Measurements from ENCODE around the gene ANKRD16. TPM values are rescaled to one million over a fixed set of nuclear protein-coding genes. Genes with fewer than 3 reads are reported as not detected.

Gene ANKRD16
- total and polyA plus RNA-seq, 2 of the 13 experiments (the other 11 are each of a cell fraction or from before 2014, with no cell fraction given): 8.0 to 11.4 TPM

DNA sequence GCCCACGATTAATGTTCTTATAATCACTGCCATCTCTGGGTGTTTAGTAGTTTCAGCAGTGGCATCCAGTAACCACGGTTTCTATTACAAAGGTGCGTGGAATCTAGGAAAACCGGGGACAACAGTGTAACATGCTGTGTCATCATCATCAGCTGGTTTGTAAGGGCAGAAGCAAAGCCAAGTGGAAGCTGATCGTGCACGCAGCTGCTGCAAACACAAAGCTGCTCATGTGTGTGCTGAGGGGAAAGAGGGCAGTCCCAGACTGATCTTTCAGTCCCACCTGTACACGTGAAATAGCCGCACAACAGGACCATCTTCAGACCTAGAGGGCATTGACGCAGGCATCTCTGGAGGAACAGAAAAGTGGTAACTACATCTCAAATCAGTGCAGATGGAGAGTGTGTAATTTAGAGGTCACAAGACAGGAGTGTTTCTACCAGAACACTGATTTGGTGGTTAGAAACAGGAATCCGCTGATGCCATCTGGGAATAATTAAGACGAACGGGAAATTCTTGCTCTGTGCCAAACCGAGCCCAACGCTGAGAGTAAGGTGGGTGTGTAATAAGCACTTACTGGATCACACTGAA lies 13.4 kb downstream of the ANKRD16 start:
- no TSS peak for BruUV-seq (replicated peaks)
- CTCF ChIA-PET (ENCODE audit: low intra/inter-chr PET ratio, low total read pairs): no interaction called here
- WGBS (ENCODE audit: low lambda C conversion rate): 91% methylated on average over 14 of the region's 14 CpGs
- FAIRE-seq (no peak), DNase-seq (ENCODE audit: low spot score) (no peak), ATAC-seq (no peak)
- no peak overlapping the region for H3K4me2 ChIP-seq (ENCODE audit: low read depth, low read length)
- no peak overlapping the region for H3K27ac ChIP-seq (ENCODE audit: extremely low read length, insufficient read depth, low read length)
- no peaks in the 10 kb centered on the region for H4K20me1 ChIP-seq (ENCODE audit: insufficient read depth, low read length)
- no peaks in the 10 kb centered on the region for H3K27me3 ChIP-seq (ENCODE audit: control insufficient read depth in 1 of 2, insufficient read depth in 2 of 2, low read length in 2 of 2)
- TF ChIP-seq ZNF607 (CRISPR knock-in tag; IDR thresholded peaks at IDR 0.05; ENCODE audit: borderline replicate concordance) (no peak), ZNF562 (CRISPR knock-in tag; IDR thresholded peaks at IDR 0.05; ENCODE audit: borderline replicate concordance) (no peak), GABPB1 (CRISPR knock-in tag; IDR thresholded peaks at IDR 0.05) (no peak), CHD4 (IDR thresholded peaks at IDR 0.05; ENCODE audit: borderline replicate concordance, low read length) (no peak), ZNF460 (CRISPR knock-in tag; IDR thresholded peaks at IDR 0.05; ENCODE audit: borderline replicate concordance) (no peak)
- TF ChIP-seq, protein P1, sequence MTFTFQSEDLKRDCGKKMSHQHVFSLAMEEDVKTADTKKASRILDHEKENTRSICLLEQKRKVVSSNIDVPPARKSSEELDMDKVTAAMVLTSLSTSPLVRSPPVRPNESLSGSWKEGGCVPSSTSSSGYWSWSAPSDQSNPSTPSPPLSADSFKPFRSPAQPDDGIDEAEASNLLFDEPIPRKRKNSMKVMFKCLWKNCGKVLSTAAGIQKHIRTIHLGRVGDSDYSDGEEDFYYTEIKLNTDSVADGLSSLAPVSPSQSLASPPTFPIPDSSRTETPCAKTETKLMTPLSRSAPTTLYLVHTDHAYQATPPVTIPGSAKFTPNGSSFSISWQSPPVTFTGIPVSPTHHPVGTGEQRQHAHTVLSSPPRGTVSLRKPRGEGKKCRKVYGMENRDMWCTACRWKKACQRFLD (CRISPR knock-in tag; IDR thresholded peaks at IDR 0.05; ENCODE audit: borderline replicate concordance): no peak
- intact Hi-C loops (cut with micrococcal nuclease; ENCODE audit: unreplicated experiment): no loop called here
- POLR2A ChIA-PET: no interaction called here
- H3K9me3 ChIP-seq (ENCODE audit: low read length): no peaks in the 10 kb centered on the region
- no peak overlapping the region for H2AFZ ChIP-seq (ENCODE audit: low read length)
- H3K4me1 ChIP-seq (ENCODE audit: insufficient read depth, low read length): no peaks in the 10 kb centered on the region
- in situ Hi-C loops (cut with HindIII; ENCODE audit: extremely low pct_ligation_motif_present, low pct_unique_long_range_greater_than_20kb): loop anchor here (10.0 kb wide), 1 partner anchor 61 kb away; the partner anchor contains the start of gene GDI2
- no peaks in the 10 kb centered on the region for H3K79me2 ChIP-seq (ENCODE audit: insufficient read depth, low read length)
- H3K4me3 ChIP-seq (replicated peaks in 1 of 3; ENCODE audit: insufficient read depth in 1 of 3, low read depth in 2 of 3, low read length in 3 of 3): no peak overlapping the region
- H3K36me3 ChIP-seq (replicated peaks in 1 of 2; ENCODE audit: control insufficient read depth in 1 of 2, insufficient read depth in 2 of 2, low read length in 2 of 2): peaks cover 6 to 41% of the 10 kb centered on the region in 2 experiments
- H3K9ac ChIP-seq (ENCODE audit: insufficient read depth, low read depth, low read length): no peak overlapping the region
